NCI-H2081 (cell line): ENCODE data around the gene CHCHD10.

ENCODE experiments used
- DNase-seq, 2 experiments: peaks; one replicate each; lab custom pipeline; 2025; lab: John Stamatoyannopoulos, UW

The CHCHD10 gene

DNA sequence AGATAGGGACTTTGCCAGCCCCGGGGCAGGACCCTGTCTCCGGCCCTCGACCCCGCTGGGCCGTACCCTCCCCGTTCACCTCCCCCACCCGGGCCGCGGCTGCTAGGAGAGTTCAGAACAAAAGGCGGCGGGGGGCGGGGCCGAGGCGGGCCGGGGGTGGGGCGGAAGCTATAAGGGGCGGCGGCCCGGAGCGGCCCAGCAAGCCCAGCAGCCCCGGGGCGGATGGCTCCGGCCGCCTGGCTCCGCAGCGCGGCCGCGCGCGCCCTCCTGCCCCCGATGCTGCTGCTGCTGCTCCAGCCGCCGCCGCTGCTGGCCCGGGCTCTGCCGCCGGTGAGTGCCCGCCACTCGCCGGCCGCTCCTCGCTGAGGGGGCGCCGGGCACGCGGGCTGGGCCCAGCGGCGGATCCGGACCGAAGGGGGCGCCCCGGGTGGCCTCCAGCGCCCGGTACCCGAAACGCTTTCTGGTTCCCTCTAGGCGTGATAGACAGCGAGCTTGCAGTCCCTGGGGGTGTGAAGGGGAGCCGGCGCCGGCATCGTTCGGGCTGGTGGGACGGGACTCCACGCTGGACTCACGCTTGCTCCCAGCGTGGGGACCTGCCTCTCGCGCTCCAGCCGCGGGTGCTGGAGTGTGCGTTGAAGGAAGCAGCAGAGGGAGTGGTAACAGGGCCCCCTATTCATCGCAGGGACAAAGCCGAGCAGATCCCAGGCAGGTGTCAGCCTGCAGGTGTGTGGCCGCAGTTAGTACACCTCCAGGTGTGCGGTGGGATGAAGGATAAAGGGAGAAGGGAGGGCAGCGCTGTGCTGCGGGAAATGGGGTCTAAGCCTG lies 5.1 kb upstream of the CHCHD10 start, which contains the start of gene MMP11:
TSS of gene MMP11 (plus strand) at position 201 of the 825 bp plus-strand sequence. CDS start at position 223, 22 bp downstream.
- peak; percentile 29 to 51 for DNase-seq

DNA sequence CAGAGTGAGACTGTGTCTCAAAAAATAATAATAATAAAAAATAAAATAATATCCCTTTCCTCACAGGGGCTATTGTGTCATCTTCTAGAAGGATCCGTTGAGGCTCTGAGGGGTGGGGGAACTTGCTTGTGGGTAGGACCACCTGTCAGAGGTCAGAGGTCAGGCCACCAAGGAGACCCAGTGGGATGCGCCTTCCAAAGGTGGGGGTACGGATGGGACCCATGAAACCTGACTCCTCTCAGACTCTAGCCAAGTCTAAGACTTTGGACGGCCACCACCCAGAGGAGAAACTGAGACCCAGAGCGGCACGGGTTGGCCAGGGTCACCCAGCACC lies 4.5 kb upstream of the CHCHD10 start:
- DNase-seq, result no peak

DNA sequence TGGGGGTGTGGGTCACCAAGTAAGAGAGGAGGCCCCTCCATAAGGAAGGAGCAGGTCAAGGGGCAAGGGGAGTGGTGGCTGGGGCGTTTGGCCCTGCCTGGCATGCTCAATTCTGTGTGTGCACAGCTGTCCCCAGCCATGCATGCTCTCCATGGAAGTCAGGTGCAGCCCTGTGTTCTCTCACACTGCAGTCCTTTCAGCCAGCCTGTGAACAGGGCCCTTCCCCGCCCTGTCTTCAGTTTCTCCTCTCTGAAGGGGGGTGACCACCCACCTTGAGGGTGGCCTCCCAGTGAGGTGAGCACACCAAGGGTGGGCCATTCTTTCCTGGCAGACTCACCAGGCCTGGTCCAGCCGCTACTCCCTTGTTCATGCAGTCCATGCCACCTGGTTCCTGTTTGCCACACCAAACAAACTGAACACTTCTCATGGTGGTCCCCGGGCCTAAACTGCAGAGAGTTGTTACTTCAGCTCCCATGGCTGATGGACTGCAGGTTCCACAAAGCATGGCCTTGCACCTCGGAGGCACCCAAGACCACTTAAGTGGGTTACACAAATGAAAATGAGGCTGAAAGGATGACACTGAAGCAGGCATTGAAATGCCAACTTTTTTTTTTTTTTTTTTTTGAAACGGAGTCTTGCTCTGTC lies 1.7 kb upstream of the CHCHD10 start:
- peak in 1 of 2 experiments; percentile 18 for DNase-seq

DNA sequence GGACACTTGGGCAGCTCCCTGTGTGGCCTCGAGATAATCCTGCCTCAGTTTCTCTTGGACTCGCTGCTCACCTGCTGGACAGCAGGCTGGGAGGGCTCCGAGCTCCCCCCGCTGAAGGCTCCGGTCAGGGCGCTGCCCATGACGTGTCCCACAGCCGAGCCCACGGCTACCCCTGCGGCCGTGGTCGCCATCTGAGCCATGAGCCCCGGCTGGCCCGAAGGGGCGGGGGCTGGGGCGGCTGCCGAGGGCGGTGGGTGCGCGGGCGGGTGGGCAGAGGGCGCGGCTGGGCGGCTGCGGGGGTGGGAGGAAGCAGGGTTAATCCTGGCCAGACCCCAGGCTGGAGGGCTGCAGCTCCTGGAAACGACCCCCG lies 484 bp downstream of the CHCHD10 start:
- no peak for DNase-seq

DNA sequence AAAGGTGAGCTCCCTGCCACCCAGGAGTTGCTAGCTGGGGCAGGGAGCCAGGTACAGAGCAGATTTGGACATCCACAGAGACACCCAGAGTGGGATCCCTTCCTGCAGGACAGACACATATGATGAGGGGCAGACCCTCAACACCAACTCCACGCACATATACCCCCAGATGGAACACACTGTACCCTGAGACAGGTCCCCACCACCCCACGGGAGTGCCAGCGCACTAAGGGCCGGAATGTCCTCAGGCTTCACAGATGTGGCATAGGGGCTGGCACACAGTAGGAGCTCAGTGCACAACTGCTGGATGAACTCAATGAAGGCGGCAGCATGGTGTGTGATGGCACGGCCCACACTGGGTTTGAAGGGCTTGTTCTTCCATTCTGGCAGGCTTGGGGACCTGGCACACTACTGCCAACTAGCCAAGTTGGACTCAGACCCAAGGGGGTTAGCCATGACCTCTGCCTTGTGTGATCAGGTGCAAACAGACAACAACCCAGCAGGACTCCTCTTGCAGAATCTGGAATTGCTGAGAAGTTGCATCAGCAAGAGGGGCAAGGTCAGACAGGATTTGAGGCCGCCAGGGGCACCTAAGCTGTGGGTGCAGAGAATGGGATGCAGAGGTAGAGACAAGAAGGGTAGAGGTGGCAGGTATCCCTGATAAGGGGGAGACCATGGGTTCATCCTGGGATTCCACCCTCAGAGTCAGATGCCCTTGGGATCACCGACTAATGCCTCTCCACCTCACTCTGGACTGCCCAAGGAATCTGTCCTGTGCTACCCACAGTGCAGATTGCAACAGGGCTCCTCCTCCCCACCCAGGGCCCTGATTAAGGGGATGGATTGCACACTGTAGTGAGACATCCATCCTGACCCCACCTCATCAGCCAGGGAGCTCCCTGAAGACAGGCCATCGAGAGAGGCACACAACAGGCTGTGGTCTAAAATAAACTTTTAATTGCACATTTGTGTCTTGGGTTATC lies 2.6 kb downstream of the CHCHD10 start:
- no peak for DNase-seq

DNA sequence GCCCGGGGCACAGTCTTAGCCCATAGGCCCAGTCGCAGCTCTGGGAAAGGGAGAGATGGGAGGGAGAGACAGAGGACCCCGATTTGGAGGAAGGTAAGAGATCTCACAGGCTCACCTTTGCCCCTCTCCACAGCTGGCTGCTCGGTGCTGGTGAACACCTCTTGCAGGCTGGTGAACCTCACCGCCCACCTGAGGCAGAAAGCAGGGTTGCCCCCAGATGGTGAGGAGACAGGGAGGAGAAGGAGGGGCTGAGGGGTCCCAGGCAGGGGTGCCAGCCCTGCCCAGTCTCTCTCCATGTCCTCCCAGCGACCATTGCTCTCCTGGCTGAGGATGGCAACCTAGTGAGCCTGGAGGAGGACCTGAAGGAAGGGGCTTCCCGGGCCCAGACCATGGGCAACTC lies 3.8 kb downstream of the CHCHD10 start:
- DNase-seq, result no peak

DNA sequence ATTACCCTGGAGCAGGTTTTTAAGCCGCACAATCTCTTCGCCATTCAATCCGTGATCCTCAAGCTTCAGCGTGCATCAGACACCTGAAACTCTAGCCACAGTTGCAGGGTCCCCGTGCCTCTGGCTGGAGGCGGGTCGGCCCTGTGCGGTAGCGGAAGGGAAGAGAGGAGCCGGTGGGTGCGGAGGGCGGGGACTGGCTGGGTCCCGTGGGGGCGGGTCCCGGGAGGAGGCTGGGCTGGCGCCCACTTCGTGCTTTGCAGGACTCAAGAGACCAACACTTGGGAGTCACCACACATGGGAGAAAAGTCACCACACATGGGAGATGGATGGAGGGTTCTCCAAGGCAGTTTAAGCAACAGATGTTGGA lies 4.2 kb downstream of the CHCHD10 start:
- DNase-seq, result no peak

DNA sequence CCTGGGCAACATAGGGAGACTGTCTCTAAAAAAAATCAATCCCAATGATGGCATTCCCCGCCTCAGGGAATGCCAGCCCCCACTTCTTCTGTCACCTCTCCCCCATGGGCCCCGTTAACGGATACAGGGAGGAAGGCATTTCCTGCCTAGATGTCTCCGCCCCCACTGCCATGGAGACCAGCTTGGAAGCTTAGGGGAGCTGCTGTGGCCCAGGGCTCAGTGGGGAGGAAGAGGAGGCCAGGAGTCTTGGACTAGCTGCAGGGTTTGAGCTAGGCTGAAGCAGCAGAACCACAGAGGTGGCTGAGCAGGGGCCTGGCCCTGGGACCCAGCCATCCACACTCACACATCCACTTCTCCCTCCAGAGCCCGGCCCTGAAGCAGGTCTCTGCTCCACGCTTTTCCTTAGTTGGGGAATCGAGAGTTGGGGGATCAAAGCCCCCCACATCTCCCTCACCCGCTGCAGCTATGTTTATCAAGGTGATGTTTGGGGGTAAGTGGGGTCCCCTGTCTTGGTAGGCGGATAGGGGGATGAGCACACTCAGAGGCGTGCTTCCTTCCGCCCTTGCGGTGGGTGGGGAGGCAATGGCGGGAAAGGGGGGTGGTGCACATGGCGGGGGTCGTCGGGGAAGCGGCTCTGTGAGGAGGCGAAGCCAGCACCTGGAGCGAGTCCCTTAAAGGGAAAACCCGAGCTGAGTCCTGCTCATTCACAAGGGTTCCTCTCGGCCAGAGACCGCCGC lies 4.8 kb downstream of the CHCHD10 start, which contains the start of gene C22orf15:
TSS of gene C22orf15 (plus strand) at position 149 of the 737 bp plus-strand sequence. CDS start at position 466, 317 bp downstream.
- peak in 1 of 2 experiments; percentile 4 for DNase-seq

DNA sequence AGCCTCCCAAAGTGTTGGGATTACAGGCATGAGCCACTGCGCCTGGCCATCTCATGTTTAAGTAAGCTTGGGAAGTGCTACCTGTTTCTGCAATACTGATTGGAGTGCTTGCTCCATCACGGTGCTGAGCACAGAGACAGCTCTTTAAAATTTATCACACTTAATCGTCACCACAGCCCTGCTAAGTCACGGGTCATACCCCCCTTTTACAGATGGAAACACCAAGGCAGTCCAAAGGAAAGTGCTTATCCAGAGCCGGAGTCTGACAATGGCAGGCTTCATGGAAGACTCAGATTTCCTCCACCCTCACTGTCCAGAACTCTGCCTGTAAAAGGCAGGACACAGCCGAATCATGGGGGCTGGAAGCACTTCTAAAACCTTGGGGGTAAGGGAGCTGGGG lies 7.7 kb downstream of the CHCHD10 start:
- DNase-seq, result no peak

DNA sequence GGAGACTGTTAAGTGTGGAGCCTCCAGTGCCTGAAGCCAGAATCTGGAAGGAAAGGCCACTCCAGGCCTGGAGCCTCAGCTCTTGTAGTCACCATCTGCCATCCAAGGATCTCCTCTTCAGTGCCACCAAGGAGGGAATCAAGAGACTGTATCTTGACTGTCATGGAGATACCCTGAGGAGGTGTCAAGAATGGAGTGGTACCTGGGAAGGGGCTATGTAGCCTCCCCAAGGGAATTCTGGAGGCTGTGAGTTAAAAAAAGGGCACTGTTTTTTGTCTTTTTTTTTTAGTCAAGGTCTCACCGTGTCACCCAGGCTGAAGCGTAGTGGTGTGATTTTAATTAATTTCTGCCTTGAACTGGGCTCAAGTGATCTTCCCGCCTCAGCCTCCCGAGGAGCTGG lies 8.2 kb downstream of the CHCHD10 start:
- DNase-seq, result no peak

DNA sequence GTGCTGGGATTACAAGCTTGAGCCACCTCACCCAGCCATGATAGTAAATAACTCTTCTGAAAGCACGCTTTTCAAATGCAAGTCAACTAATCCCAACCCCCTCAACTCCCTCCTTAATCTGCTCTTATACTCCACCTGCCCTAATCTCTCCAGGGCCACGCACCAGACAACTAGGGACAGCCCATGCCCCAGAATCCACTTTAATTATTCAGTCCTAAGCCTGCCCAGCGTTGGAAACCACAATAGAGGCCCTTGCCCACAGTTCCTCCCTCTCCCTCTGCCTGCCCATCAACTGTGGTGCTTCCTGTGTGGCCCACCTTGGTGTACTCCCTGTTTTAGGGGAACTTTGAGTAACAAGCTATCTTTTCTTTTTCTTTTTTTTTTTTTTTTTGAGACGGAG lies 10.9 kb downstream of the CHCHD10 start:
- DNase-seq, result no peak

DNA sequence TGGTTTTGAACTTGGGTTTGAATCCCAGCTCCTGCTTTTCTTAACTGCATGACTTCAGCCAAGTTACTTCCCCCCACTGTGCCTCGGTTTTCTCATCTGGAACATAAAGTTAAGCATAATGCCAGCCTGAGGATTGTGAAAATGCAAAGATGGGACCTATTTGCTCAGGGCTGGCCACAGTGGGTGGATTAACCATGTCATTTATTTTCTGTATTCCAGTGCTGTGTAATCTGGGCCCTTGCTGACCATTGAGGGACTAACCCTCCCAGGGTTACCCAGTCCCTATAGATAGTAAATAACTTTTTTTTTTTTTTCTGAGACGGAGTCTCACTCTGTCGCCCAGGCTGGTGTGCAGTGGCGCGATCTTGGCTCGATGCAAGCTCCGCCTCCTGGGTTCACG lies 12.1 kb downstream of the CHCHD10 start:
- DNase-seq, result no peak

DNA sequence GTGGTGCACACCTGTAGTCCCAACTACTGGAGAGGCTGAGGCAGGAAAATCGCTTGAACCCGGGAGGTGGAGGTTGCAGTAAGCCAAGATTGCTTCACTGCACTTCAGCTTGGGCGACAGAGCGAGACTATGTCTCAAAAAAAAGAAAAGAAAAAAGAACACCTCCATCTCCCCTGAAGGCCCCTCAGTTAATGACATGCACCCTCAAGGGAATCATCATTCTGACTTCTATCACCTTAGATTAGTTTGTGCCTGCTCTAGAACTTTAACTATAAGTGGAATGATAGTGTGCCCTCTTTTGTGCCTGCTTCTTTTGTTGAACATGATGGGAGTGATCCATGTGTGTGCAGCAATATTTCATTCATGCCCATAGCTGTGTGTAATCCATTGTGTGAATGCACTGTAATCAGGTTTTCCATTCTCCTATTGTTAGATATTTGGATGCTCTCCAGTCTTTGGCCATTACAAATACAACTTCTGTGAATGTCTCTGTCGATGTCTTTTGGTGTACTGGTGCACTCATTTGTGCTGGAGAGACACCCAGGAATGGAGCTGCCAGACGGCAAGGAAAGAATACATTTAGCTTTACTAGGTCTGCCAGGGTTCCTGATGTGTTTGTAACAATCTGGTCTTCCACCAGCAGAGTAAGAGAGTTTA lies 12.7 kb downstream of the CHCHD10 start:
- DNase-seq, result peak in 1 of 2 experiments; percentile 64

DNA sequence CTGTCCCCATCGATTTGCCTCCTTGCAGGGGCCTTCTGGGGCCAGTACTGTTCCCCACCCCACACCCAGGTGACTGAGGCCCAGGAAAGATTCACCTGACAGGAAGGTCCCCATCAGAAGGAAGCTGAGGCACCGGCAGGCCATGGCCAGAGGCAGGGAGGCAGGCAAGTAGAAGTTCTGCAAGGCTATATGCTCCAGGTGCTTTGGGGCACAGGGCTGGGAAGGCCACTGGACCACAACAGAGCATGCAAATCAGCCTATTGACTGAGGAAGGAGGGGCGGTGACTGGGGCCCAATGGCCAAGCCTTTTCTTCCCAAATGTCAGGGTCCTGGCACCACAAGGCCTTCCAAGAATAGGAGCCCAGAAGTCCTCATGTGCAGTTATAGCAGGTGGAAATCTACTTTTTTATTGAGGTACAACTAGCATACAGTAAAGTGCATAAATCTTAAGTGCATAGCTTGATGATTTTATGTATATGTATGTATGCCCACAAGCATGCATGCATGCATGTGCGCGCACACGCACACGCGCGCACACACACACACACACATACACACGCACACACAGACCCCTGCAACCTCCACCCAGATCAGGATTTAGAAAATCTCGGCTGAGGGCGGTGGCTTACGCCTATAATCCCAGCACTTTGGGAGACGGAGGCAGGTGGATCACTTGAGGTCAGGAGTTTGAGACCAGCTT lies 13.4 kb downstream of the CHCHD10 start, which contains the start of gene VPREB3:
TSS of gene VPREB3 (minus strand) at position 206 of the 700 bp plus-strand sequence. CDS start at position 144, 62 bp downstream.
- no peak for DNase-seq

DNA sequence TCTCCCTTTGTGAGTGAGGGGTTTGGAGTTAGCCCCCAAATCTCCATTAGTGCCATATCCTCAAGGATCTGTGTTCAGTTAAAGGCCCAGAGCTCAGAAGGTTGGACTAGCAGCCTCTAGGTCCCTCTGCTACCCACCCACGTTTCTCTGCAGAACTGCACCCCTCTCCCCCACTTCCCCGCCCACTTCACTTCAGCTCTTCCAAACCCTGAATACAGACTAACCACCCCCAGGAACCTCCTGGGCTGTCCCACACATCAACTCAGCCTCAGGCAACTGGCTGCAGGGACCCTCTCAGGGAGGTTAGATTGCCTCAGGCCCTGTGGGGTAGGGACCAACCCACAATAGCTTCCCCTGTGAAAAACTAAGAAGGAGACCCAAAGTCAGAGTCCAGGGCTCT lies 14.4 kb downstream of the CHCHD10 start:
- DNase-seq, result no peak

DNA sequence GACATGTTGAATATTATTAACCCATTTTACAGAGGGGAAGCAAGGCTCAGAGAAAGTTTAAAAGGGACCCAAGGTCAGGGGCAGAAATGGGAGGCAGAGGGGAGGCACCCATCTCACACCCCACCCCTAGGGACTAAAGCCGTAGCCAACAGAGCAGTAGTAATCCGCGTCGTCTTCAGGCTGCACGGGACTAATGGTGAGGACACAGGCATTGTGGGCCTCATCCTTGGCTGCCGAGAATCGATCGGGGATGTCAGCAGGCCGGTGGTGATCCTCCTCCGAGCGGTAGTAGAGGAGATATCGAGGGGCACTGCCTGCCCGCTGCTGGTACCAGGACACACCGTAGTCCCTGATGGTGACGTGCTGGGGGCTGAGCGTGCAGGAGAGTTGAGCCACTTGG lies 15.0 kb downstream of the CHCHD10 start:
- DNase-seq, result no peak

DNA sequence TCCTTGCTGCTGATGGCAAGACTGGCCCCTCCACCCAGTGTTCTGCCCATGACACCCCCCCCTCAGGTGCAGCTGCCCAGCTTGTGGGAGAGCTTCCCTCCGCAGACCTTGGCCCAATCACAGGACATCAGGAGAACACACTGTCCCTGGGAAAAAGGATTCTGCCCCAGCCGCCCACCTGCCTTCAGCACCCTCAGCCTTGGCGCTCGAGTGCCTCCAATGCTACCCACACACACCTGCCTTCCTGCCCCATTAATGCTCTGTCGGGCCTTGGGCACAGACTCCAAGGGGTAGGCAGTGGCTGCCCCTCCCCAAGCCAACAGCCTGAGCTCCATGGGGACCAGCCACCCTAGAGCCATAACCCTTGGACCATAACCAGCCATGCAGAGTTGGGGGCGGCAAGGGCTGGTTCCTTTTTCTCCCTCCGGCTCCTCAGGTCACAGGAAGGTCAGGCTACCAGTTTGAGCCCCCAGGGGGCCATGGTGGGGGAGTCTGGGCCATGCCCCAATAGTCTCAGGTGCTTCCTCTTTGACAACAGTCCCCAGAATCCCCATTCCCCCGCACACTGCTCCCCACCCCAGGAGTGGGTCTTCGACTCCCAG lies 15.6 kb downstream of the CHCHD10 start:
- DNase-seq, result no peak

DNA sequence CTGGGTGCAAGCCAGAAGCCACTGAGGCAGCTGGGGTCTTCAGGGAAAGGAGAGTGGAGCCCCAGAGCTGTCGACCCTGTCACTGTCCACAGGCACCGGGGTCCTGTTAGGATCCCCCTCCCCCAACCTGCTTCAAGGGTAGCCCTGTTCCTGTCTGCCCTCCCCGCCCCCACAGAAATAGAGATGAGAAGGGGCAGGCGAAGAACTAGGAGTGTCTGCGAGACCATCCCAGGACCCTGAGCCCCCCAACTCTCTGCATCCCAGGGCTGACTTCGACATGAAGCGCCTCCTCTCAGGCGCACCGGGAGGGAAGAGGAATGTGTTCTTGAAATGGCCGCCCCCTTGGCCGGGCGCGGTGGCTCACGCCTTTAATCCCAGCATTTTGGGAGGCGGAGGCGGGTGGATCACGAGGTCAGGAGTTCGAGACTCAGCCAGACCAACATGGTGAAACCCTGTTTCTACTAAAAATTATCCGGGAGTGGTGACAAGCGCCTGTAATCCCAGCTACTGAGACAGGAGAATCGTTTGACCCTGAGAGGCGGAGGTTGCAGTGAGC lies 16.3 kb downstream of the CHCHD10 start:
- DNase-seq, result no peak

DNA sequence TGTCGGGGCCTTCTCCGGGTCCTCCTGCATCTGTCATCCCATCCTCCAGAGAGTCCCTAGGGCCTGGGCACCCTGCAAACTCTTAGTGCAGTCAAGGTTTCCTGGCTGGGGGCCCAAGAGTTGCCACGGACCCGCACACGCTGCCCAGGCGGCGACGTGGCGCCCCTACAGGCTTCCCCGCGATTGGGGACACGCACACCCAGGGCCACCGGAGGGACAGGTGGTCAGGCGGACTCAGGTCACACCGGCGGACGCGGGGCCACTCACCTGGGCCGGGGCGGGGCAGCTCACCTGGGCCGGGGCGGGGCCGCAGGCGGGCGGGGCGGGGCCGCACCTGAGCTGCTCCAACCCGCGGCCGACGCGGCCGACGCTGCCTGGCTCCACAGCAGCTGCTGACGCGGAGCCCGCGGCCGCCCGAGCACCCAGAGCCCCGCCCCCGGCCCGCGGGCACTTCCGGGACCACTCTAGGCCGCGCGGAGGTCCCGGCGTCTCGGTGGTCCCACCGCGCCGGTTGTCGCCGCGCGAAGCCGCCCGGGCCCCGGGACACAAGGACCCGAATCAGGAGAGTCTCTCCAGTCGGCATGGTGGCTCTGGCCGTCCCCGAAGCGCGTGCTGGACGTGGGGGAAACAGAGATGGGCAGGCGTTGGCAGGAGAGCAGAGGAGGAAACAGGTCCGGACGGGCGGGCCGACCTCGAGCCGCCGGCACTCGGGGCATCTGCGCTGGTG lies 16.9 kb downstream of the CHCHD10 start, which contains the start of gene ZNF70:
TSS of gene ZNF70 (minus strand) at position 399 of the 727 bp plus-strand sequence. CDS start 5,972 bp downstream, outside the sequence.
- DNase-seq, result peak; percentile 64 to 83
